Cardiac fibroblast (primary cell): ENCODE measurements around the gene CXXC5.

Experiments
- DNase-seq, 2 donors: peaks; one replicate each; pipeline versions ENCODE4 v3.0.0 to v3.0.0-alpha.2; 2010; ENCODE audit warnings: low read depth in 2 of 2
- H3K4me3 ChIP-seq, 2 donors: replicated peaks in 1 of 2; 1 replicate in 1 of 2; 2 replicates in 1 of 2; pipeline ENCODE4 v1.5.1; 2011; ENCODE audit warnings: low read depth in 2 of 2, low read length in 2 of 2, mild to moderate bottlenecking in 2 of 2, moderate library complexity in 1 of 2
- CTCF ChIP-seq: IDR thresholded peaks from one replicate; pipeline ENCODE4 v1.5.1; 2011; ENCODE audit warnings: low read depth, mild to moderate bottlenecking, low read length, inconsistent platforms

The CXXC5 gene

GRCh38 chr5:139687656-139688055, 39.5 kb downstream of the CXXC5 start:
- no peak overlapping the region for H3K4me3 ChIP-seq
- DNase-seq: no peak
- no peak for TF ChIP-seq CTCF

- no peak for TF ChIP-seq CTCF
- H3K4me3 ChIP-seq: no peak overlapping the region
- DNase-seq: no peak
Observed at GRCh38 chr5:139688088-139688702, 40.0 kb downstream of the CXXC5 start.

GRCh38 chr5:139688751-139689372, 40.7 kb downstream of the CXXC5 start:
- DNase-seq: no peak
- H3K4me3 ChIP-seq: no peak overlapping the region
- TF ChIP-seq CTCF: no peak

- H3K4me3 ChIP-seq: no peak overlapping the region
Observed at GRCh38 chr5:139689631-139690063, 41.5 kb downstream of the CXXC5 start.

GRCh38 chr5:139690064-139690802, 42.1 kb downstream of the CXXC5 start:
- peak; percentile 66 for TF ChIP-seq CTCF
- peak; percentile 62 to 81 for DNase-seq
- H3K4me3 ChIP-seq: no peak overlapping the region

More at GRCh38 chr5:139689631-139690063, 41.5 kb downstream of the CXXC5 start:
- DNase-seq: no peak
- no peak for TF ChIP-seq CTCF

GRCh38 chr5:139690803-139691629, 42.9 kb downstream of the CXXC5 start:
- no peak for DNase-seq
- TF ChIP-seq CTCF: no peak
- no peak overlapping the region for H3K4me3 ChIP-seq
